ENCODE measurements around the gene AMBP.

DNA sequence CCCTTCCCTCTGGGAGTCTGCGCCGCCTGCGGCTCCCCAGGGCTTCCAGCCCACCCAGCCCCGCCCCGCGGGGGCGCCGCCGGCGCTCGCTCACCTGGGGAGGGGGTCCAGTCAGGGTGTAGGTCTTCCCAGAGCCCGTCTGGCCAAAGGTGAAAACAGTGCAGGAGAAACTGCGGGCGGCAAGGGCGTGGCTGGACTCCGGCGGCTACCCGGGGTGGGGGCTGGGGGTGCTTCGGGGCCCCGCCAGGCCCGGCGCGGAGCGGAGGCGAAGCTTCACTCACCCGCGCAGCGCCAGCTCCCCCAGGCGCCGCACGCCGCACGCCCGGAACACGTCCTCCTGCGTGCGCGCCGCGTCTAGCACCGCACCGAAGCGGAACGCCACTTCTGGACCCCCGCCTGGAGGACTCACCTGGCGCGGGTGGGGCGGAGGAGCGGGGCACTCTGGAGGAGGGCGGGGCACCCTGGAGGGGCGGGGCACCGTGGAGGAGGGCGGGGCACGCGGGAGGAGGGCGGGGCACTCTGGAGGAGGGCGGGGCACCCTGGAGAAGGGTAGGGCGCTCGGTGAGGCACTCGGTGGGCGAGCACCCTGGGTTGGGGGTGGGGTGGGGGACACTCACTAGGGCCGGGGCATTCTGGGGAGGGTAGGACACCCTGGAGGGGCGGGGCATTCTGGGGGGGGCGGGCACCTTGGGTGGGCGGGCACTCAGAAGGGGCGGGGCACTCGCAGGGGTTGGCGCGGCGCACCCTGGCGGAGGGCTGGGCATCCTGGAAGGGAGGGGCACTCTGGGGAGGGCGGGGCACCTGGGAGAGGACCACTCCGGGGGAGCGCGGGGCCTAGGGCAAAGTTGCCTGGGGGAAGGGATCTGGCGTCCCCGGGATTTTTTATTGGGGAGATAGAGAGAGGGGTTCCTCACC is 20.2 kb upstream of the AMBP start:
- TF ChIP-seq, protein P1, sequence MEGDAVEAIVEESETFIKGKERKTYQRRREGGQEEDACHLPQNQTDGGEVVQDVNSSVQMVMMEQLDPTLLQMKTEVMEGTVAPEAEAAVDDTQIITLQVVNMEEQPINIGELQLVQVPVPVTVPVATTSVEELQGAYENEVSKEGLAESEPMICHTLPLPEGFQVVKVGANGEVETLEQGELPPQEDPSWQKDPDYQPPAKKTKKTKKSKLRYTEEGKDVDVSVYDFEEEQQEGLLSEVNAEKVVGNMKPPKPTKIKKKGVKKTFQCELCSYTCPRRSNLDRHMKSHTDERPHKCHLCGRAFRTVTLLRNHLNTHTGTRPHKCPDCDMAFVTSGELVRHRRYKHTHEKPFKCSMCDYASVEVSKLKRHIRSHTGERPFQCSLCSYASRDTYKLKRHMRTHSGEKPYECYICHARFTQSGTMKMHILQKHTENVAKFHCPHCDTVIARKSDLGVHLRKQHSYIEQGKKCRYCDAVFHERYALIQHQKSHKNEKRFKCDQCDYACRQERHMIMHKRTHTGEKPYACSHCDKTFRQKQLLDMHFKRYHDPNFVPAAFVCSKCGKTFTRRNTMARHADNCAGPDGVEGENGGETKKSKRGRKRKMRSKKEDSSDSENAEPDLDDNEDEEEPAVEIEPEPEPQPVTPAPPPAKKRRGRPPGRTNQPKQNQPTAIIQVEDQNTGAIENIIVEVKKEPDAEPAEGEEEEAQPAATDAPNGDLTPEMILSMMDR (IDR thresholded peaks at IDR 0.05) = peak; percentile 3; the same call in 1 of the 2 replicates
- no peak for TF ChIP-seq ZFX (IDR thresholded peaks at IDR 0.05; ENCODE audit: borderline replicate concordance)

Data from 22Rv1 (cell line).